ENCODE results near the gene FOXI1. TPM values are rescaled to one million over a fixed set of nuclear protein-coding genes. Genes with fewer than 3 reads are reported as not detected.

FOXI1 gene
- total RNA-seq: not detected in 3 replicates
- long read RNA-seq: 0 reads

DNA sequence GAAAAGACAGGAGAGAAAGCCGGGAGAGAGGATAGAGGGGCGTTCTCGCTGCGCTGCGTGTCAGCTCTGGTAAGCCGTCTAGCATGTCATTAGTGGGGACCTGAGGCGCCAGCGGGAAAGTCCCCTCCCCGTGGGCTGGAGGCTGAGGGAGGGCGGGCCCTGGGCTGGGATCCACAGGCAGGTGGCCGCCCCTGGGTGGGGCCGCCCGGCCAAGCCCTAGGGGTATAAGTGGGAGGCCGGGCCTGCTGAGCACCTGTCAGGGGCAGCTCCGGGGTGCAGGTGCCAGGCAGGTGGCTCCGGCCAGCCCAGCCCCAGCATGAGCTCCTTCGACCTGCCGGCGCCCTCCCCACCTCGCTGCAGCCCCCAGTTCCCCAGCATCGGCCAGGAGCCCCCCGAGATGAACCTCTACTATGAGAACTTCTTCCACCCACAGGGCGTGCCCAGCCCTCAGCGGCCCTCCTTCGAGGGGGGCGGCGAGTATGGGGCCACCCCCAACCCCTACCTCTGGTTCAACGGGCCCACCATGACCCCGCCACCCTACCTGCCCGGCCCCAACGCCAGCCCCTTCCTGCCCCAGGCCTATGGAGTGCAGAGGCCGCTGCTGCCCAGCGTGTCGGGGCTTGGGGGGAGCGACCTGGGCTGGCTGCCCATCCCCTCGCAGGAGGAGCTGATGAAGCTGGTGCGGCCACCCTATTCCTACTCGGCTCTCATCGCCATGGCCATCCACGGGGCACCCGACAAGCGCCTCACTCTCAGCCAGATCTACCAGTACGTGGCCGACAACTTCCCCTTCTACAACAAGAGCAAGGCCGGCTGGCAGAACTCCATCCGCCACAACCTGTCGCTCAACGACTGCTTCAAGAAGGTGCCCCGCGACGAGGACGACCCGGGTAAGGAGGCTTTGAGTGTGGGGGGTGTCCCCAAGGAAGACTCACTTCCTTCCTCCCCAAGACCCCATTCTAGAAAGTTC, at the start of gene FOXI1:
Gene FOXI1 (plus strand): TSS at position 256 of the 970 bp plus-strand sequence. CDS start 61 bp downstream, at position 317.
- H3K27ac Mint-ChIP-seq (ENCODE audit: unreplicated experiment): no peak within 1 kb of the TSS
- TF ChIP-seq, protein P1, sequence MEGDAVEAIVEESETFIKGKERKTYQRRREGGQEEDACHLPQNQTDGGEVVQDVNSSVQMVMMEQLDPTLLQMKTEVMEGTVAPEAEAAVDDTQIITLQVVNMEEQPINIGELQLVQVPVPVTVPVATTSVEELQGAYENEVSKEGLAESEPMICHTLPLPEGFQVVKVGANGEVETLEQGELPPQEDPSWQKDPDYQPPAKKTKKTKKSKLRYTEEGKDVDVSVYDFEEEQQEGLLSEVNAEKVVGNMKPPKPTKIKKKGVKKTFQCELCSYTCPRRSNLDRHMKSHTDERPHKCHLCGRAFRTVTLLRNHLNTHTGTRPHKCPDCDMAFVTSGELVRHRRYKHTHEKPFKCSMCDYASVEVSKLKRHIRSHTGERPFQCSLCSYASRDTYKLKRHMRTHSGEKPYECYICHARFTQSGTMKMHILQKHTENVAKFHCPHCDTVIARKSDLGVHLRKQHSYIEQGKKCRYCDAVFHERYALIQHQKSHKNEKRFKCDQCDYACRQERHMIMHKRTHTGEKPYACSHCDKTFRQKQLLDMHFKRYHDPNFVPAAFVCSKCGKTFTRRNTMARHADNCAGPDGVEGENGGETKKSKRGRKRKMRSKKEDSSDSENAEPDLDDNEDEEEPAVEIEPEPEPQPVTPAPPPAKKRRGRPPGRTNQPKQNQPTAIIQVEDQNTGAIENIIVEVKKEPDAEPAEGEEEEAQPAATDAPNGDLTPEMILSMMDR (IDR thresholded peaks at IDR 0.05): no peak

DNA sequence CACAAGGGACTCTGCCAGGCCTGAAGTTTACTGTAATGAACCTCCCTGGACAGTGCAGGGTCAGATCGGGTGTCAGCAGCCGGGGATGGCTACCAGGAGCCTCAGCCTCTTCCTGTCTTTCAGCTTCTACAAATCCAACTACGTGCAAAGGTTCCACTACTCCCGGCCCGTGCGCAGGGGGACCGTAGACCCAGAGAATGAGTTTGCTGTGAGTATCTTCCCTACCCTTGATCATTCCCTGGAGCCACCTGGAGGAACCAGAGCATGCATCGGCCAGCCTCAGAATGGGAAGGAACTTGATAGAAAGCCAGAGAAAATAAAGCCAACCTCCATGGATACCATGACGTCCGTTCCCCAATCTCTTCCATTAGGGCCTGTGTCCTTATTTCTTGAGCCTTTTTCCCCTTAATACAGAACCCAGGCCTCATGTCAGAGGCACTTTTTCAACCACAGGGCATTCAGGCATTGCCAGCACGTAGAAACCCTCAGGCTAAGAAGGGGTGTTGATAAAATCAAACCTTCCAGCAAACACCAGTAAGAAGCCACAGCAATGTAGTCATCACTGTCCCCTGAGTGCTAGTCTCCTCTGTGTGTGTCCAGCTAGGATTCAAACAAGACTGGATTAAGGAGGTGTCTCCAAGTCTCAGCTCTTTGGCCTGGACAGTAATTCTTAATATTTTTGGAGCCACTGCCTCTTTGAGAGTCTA, 49.0 kb upstream of the FOXI1 start:
- H3K4me3 Mint-ChIP-seq (ENCODE audit: unreplicated experiment): no peak overlapping the region
- H3K4me1 Mint-ChIP-seq (ENCODE audit: low read depth): peaks cover 5% of the 10 kb centered on the region
- DNase-seq (ENCODE audit: low spot score): no peak
- no peaks in the 10 kb centered on the region for H3K27me3 Mint-ChIP-seq (ENCODE audit: low read depth)
- no peaks in the 10 kb centered on the region for H3K9me3 Mint-ChIP-seq (ENCODE audit: low read depth)
- TF ChIP-seq, protein P1 (IDR thresholded peaks at IDR 0.05): no peak
- no peaks in the 10 kb centered on the region for H3K36me3 Mint-ChIP-seq (ENCODE audit: low read depth)
- H3K27ac Mint-ChIP-seq (ENCODE audit: unreplicated experiment): no peak overlapping the region

More for the DNA sequence above, at the start of gene FOXI1:
- Mint-ChIP-seq H3K4me3 (ENCODE audit: unreplicated experiment) (no peak within 1 kb of the TSS), H3K36me3 (ENCODE audit: low read depth) (no peaks in the 10 kb centered on the region), H3K27me3 (ENCODE audit: low read depth) (peaks cover 3% of the 10 kb centered on the region), H3K9me3 (ENCODE audit: low read depth) (no peaks in the 10 kb centered on the region), H3K4me1 (ENCODE audit: low read depth) (no peaks in the 10 kb centered on the region)
- DNase-seq (ENCODE audit: low spot score): no peak

DNA sequence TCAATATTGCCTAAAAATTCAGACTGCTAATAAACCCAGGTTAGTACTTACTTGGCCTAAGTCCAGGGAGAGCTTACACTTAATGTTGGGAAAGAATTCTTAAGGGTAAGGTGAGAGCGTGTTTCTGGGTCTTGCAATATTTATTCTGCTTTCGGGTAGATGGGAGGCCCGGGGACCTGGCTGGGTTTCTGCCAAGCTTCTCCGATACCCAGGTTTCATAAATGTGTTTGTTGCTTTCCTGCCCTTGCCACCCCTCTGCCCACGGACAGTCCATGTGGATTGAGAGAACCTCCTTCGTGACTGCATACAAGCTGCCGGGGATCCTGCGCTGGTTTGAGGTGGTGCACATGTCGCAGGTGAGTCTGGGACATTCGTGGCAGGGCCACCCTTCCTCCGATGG, 48.4 kb upstream of the FOXI1 start:
- no peak overlapping the region for H3K27ac Mint-ChIP-seq (ENCODE audit: unreplicated experiment)
- H3K4me1 Mint-ChIP-seq (ENCODE audit: low read depth): peaks cover 5% of the 10 kb centered on the region
- no peak overlapping the region for H3K4me3 Mint-ChIP-seq (ENCODE audit: unreplicated experiment)
- H3K36me3 Mint-ChIP-seq (ENCODE audit: low read depth): no peaks in the 10 kb centered on the region
- H3K9me3 Mint-ChIP-seq (ENCODE audit: low read depth): no peaks in the 10 kb centered on the region
- DNase-seq (ENCODE audit: low spot score): no peak
- TF ChIP-seq, protein P1 (IDR thresholded peaks at IDR 0.05): no peak
- no peaks in the 10 kb centered on the region for H3K27me3 Mint-ChIP-seq (ENCODE audit: low read depth)

DNA sequence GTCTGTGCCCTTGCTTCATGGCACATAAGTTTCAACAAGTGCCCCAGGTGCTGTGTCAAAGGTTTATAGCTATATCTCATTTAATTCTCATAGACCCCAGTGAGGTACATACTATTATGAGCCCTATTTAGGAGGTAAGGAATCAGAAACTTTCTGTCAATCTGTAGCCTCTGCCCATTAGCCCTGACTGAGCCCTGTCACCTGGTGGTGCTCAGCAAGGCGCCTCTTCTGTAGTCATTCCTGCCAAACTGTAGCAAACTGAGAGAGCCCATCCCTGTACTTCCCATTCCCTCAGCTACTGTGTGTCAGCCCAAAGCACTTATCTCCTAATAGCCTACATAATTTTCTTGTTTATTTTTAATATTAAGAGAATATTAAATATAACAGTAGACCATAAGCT, 46.5 kb upstream of the FOXI1 start:
- no peak for DNase-seq (ENCODE audit: low spot score)
- H3K4me3 Mint-ChIP-seq (ENCODE audit: unreplicated experiment): no peak overlapping the region
- peaks cover 5% of the 10 kb centered on the region for H3K4me1 Mint-ChIP-seq (ENCODE audit: low read depth)
- H3K27me3 Mint-ChIP-seq (ENCODE audit: low read depth): peaks cover under 1% of the 10 kb centered on the region
- peaks cover under 1% of the 10 kb centered on the region for H3K36me3 Mint-ChIP-seq (ENCODE audit: low read depth)
- TF ChIP-seq, protein P1 (IDR thresholded peaks at IDR 0.05): no peak
- H3K9me3 Mint-ChIP-seq (ENCODE audit: low read depth): no peaks in the 10 kb centered on the region
- H3K27ac Mint-ChIP-seq (ENCODE audit: unreplicated experiment): no peak overlapping the region

DNA sequence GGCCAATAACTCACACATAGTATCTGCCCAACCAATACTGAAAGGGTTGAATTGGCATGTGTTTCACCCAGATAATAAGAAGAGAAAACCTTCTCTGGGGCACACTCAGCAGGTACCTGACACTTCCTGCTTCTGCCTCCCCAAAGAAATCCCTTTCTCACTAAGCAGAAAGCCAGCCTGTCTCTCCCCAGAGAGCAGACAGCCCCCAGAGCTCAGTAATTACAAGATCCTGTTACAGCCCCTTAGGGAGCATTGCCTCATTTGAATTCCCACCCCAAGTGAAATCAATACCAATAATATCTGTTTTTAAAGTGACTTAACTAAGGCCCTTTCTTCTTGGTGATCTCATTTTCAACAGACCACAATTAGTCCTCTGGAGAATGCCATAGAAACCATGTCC, 38.5 kb upstream of the FOXI1 start:
- H3K4me1 Mint-ChIP-seq (ENCODE audit: low read depth): no peaks in the 10 kb centered on the region
- H3K9me3 Mint-ChIP-seq (ENCODE audit: low read depth): peaks cover 5% of the 10 kb centered on the region
- H3K4me3 Mint-ChIP-seq (ENCODE audit: unreplicated experiment): no peak overlapping the region
- peaks cover 4% of the 10 kb centered on the region for H3K27me3 Mint-ChIP-seq (ENCODE audit: low read depth)
- no peak overlapping the region for H3K27ac Mint-ChIP-seq (ENCODE audit: unreplicated experiment)
- H3K36me3 Mint-ChIP-seq (ENCODE audit: low read depth): peaks cover 4% of the 10 kb centered on the region
- TF ChIP-seq, protein P1 (IDR thresholded peaks at IDR 0.05): no peak
- no peak for DNase-seq (ENCODE audit: low spot score)
